Measurements from ENCODE around the gene SHANK3. TPM values are rescaled to one million over a fixed set of nuclear protein-coding genes. Genes with fewer than 3 reads are reported as not detected.

The SHANK3 gene
- total RNA-seq, 1 donor from 2014 or later, result not detected

- H3K36me3 Mint-ChIP-seq (ENCODE audit: low read depth), result no peaks in the 10 kb centered on the region
- no peaks in the 10 kb centered on the region for H3K4me1 Mint-ChIP-seq
- peaks cover 13% of the 10 kb centered on the region for H3K27me3 Mint-ChIP-seq
- POLR2A ChIA-PET, result no interaction called here
- CTCF ChIA-PET, result interaction anchor here (1.0 kb wide), 1 partner anchor 110 kb away, joined by 4 read pairs; no protein-coding TSS in a partner anchor
- no peak overlapping the region for H3K27ac Mint-ChIP-seq
- no peak overlapping the region for H3K4me3 Mint-ChIP-seq
- intact Hi-C loops (cut with micrococcal nuclease), result no loop called here
- no peak for ATAC-seq (ENCODE audit: low read depth)
- H3K9me3 Mint-ChIP-seq, result no peaks in the 10 kb centered on the region
- no peak for TF ChIP-seq CTCF (IDR thresholded peaks at IDR 0.05)
- no peak for DNase-seq
These were observed 6.9 kb upstream of the SHANK3 start for GRCh38 chr22:50665738-50666137.

- ChIA-PET CTCF (no interaction called here), POLR2A (interaction anchor here (0.7 kb wide), 1 partner anchor 32 kb away, joined by 4 read pairs; no protein-coding TSS in a partner anchor)
- Mint-ChIP-seq H3K9me3 (no peaks in the 10 kb centered on the region), H3K36me3 (ENCODE audit: low read depth) (no peaks in the 10 kb centered on the region), H3K27me3 (peaks cover 41% of the 10 kb centered on the region), H3K4me1 (peaks cover 12% of the 10 kb centered on the region), H3K4me3 (no peak overlapping the region), H3K27ac (no peak overlapping the region)
- ATAC-seq (ENCODE audit: low read depth), result no peak
- intact Hi-C loops (cut with micrococcal nuclease), result no loop called here
- no peak for TF ChIP-seq CTCF (IDR thresholded peaks at IDR 0.05)
- DNase-seq, result no peak
These were observed 2.1 kb upstream of the SHANK3 start for GRCh38 chr22:50670513-50670912.

GRCh38 chr22:50670914-50671538 is 1.6 kb upstream of the SHANK3 start:
- H3K36me3 Mint-ChIP-seq (ENCODE audit: low read depth), result no peaks in the 10 kb centered on the region
- peaks cover 12% of the 10 kb centered on the region for H3K4me1 Mint-ChIP-seq
- DNase-seq (no peak), ATAC-seq (ENCODE audit: low read depth) (no peak)
- intact Hi-C loops (cut with micrococcal nuclease), result no loop called here
- ChIA-PET POLR2A (no interaction called here), CTCF (no interaction called here)
- TF ChIP-seq CTCF (IDR thresholded peaks at IDR 0.05), result no peak
- H3K27me3 Mint-ChIP-seq, result peaks cover 46% of the 10 kb centered on the region
- H3K27ac Mint-ChIP-seq, result no peak overlapping the region
- H3K9me3 Mint-ChIP-seq, result no peaks in the 10 kb centered on the region
- H3K4me3 Mint-ChIP-seq, result no peak overlapping the region

GRCh38 chr22:50671641-50672040 is 982 bp upstream of the SHANK3 start:
- H3K4me3 Mint-ChIP-seq, result no peak overlapping the region
- POLR2A ChIA-PET, result no interaction called here
- H3K27ac Mint-ChIP-seq, result no peak overlapping the region
- CTCF ChIA-PET, result no interaction called here
- TF ChIP-seq CTCF (IDR thresholded peaks at IDR 0.05), result no peak
- H3K4me1 Mint-ChIP-seq, result peaks cover 12% of the 10 kb centered on the region
- ATAC-seq (ENCODE audit: low read depth) (no peak), DNase-seq (no peak)
- no peaks in the 10 kb centered on the region for H3K36me3 Mint-ChIP-seq (ENCODE audit: low read depth)
- H3K9me3 Mint-ChIP-seq, result no peaks in the 10 kb centered on the region
- peaks cover 49% of the 10 kb centered on the region for H3K27me3 Mint-ChIP-seq
- intact Hi-C loops (cut with micrococcal nuclease), result no loop called here

GRCh38 chr22:50672041-50672440 is 582 bp upstream of the SHANK3 start:
- ChIA-PET POLR2A (no interaction called here), CTCF (no interaction called here)
- Mint-ChIP-seq H3K4me3 (no peak overlapping the region), H3K36me3 (ENCODE audit: low read depth) (no peaks in the 10 kb centered on the region), H3K9me3 (no peaks in the 10 kb centered on the region), H3K27me3 (peaks cover 45% of the 10 kb centered on the region), H3K27ac (no peak overlapping the region), H3K4me1 (peaks cover 12% of the 10 kb centered on the region)
- ATAC-seq (ENCODE audit: low read depth) (no peak), DNase-seq (no peak)
- intact Hi-C loops (cut with micrococcal nuclease), result no loop called here
- TF ChIP-seq CTCF (IDR thresholded peaks at IDR 0.05), result no peak
